ENCODE results near the gene SH3GL2.

DNA sequence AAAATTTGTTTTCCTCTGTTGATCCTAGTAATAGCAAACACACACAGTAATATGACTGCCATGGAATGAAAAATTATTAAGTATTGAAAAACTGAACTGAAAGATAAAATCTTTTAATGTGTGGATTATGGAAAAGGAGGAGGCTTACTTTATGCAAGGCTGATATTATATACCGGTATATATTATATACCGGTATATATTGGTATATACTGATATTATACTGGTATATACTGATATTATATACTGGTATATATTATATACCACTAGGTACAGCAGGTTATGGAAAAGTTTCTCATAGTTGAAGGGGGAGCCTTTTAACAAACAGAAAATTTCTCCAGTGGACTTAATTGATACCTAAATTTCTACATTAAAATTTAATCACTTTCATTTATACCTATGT is 181.4 kb downstream of the SH3GL2 start:
- TF ChIP-seq CTCF (conservative IDR thresholded peaks at IDR 0.05; ENCODE audit: low read length) (no peak), EZH2phosphoT487 (IDR thresholded peaks at IDR 0.05; ENCODE audit: borderline replicate concordance) (no peak)
